Measurements from ENCODE around the gene ENAH.

- TF ChIP-seq CTCF (IDR thresholded peaks at IDR 0.05): no peak
- no peak for TF ChIP-seq EZH2phosphoT487 (IDR thresholded peaks at IDR 0.05; ENCODE audit: borderline replicate concordance, low read depth)
- peak in 1 of 2 experiments; percentile 57; a peak in 1 of 4 replicates for TF ChIP-seq EP300 (IDR thresholded peaks at IDR 0.05; ENCODE audit: borderline replicate concordance in 1 of 2, low read depth in 1 of 2, low read length in 1 of 2)
- peak; percentile 61; the same call in 1 of the 2 replicates for TF ChIP-seq MAX (IDR thresholded peaks at IDR 0.05; ENCODE audit: low read depth)
- peak; percentile 54; the same call in 1 of the 2 replicates for TF ChIP-seq TCF12 (IDR thresholded peaks at IDR 0.05)
- peak; percentile 65 for TF ChIP-seq POLR2AphosphoS5 (IDR thresholded peaks at IDR 0.05; ENCODE audit: low read depth, low read length)
- 0 out of 2 replicates have a peak, but pooled peaks have one; percentile 47 for TF ChIP-seq TAF1 (IDR thresholded peaks at IDR 0.05; ENCODE audit: borderline replicate concordance, low read depth, low read length)
- no peak for TF ChIP-seq ZBTB33 (IDR thresholded peaks at IDR 0.05; ENCODE audit: borderline replicate concordance, low read depth)
- no peak for TF ChIP-seq RFX5 (IDR thresholded peaks at IDR 0.05; ENCODE audit: low read length)
Measured at GRCh38 chr1:225657462-225657989, 4.6 kb upstream of the ENAH start.
